Left kidney (tissue), 2 donors: ENCODE data around the gene DISP3. TPM values are rescaled to one million over a fixed set of nuclear protein-coding genes. Genes with fewer than 3 reads are reported as not detected.

Experiments
- DNase-seq: peaks from one replicate; pipeline ENCODE4 v3.0.0-alpha.2; 2013
- polyA plus RNA-seq: library from polyadenylated mRNA; unstranded; fragments of 120-200 nt; gene quantifications from one replicate; pipeline ENCODE4 v1.2.1, GENCODE V29; 2013; ENCODE audit not compliant: insufficient read length

Gene DISP3
- polyA plus RNA-seq, 1 donor = 1.3 TPM

DNA sequence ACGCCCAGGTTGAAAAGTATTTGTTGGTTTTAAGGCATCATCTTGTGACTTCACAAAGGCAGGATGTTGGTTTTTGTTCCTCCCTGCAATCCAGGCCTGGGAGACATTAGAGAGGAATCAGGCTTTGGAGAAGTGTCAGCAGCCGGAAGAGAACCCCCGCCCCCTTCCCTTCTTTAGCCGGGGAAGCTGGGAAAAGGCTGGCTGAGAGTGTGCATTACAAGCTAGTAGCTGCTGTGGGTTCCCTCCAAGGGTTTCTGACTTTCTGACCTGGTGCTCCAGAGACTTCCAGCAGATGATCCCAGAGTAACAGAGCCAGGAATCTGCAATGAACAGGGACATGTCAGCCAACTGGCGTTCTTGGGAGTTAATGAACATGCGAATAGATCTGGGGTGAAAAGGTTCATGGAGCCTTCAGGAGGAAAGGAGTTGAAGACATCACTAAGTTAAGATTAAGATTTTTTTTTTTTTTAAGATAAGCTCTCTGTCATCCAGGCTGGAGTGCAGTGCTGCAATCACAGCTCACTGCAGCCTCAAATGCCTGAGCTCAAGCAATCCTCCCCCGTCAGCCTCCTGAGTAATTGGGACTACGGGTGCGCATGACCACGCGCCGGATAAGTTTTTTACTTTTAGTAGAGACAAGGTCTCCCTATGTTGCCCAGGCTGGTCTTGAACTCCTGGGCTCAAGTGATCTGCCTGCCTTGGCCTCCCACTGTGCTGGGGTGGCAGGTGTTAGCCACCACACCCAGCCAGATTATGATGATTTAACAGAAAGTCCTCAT, 7.5 kb downstream of the DISP3 start:
- DNase-seq = no peak

- DNase-seq = no peak
Observed at GRCh38 chr1:11487196-11487751, 8.3 kb downstream of the DISP3 start.

DNA sequence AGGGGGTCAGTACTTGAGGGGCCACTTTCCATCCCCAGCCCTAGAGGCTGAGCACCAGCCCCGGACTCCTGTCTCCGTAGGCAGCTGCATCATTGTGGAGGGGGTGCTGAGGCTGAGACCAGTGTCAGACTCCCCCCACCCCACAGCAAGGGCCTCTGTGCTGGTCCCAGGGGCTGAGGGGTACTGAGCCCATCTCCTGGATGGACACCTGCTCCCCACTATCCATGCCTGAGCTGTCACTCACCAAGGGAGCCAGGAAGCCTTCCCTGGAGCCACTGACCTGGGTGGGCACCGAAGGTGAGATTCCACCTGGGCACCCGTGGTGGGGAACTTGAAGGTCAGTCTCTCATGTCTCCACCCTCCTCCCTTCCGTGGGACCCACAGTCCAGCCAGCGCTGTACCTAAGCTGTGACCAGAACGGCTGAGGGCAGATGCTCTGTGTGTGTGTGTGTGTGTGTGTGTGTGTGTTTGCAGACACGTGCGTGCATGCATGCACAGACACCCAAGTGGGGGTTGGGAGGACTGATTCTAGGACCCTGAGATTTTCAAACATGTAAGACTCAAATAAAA, 9.3 kb downstream of the DISP3 start:
- no peak for DNase-seq

DNA sequence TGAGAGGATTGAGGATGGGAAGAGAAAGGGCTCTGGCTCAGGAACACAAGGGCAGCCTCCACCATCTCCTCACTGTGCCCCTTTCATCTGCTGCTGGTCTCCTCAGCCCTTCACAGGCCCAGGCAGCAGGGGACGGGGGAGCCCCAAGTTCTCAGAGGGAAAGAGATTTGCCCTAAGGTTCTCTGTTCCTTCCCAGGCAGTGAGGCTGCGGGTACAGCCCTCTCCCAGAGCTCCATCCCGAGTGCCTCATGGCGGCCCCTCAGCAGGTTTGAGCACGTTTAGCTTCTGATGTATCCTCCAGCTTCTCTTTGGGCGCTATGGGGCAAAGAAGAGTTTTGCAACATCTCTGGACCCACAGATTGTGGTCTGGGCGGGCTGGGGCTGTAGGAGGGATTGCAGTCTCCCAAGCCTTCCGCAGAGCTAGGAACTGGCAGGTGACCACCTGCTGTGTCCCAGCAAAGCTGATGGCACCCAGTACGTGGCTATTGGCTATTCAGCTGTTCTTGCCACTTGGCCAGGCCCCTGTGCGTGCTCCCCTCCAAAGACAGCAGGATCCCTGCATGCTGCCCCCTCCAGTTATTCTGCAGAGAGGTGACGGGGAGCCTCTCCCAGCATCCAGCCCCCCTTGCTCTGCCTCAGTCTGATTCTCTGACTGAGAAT, 10.1 kb downstream of the DISP3 start:
- DNase-seq = no peak

GRCh38 chr1:11492235-11492634, 13.3 kb downstream of the DISP3 start:
- no peak for DNase-seq

DNA sequence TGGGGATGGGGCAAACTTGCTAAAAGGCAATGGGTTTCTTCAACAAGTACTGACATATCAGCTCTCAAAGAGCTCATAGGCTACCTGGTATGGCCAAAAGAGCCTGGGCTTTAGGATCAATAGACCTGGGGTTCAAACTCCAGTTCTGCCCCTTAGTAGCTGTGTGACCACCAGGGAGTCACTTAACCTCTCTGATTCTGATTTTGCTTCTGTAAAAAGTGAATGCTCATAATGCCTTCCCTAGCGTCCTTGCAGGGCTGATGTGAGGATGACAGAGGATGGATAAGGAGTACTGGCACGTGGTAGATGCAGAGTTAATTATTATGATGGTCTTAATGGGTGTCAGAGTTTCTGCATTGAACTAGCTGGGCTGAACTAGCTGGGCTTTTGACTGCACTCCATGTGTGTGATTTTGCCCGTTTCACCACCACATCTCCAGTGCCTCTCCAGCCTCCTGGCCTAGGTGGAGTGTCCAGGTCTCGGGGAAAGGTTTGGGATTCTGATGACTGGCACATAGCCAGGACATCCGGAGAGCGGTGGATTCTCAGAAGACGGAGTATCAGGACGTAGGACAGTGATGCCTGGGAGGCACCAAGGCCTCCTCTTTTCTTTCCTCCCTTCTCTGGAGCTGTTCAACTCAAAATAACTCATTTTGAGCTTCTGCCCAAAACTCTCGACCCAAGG, 15.2 kb downstream of the DISP3 start:
- DNase-seq = no peak

DNA sequence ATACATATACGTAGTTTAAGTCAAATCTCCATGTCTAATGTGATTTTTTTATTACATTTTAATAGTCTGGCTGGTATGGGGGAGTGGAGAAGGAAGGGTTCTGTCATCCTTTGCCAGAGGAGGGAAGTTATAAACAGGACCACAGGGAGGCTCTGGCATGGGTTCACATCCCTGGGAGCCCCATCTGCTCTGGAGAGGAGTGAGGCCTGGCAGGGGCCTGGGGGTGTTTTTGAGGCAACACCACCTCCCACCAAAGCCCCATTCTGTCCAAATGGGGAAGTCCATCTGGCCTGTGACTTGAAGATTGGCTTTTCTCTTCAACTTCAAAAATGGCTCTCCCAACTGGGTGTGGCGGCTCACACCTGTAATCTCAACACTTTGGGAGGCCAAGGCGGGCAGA, 15.8 kb downstream of the DISP3 start:
- no peak for DNase-seq

- no peak for DNase-seq
Observed at GRCh38 chr1:11495579-11495978, 16.6 kb downstream of the DISP3 start.

- DNase-seq = no peak
Observed at GRCh38 chr1:11496551-11497080, 17.7 kb downstream of the DISP3 start.

- no peak for DNase-seq
Observed at GRCh38 chr1:11498956-11499594, 20.1 kb downstream of the DISP3 start.

GRCh38 chr1:11499601-11500331, 20.8 kb downstream of the DISP3 start:
- DNase-seq = no peak

DNA sequence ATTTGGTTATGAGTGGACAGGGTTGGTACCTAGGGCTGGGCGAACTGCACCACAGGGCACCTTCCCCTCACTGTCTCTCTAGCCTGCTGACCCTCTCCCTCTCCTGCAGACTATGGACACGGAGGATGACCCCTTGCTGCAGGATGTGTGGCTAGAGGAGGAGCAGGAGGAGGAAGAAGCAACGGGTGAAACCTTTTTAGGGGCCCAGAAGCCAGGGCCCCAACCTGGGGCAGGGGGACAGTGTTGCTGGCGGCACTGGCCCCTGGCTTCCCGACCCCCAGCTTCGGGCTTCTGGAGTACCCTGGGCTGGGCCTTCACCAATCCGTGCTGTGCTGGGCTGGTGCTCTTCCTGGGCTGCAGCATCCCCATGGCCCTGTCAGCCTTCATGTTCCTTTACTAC, 21.9 kb downstream of the DISP3 start:
- DNase-seq = no peak

GRCh38 chr1:11501491-11501897, 22.5 kb downstream of the DISP3 start:
- DNase-seq = no peak

GRCh38 chr1:11501906-11502485, 23.0 kb downstream of the DISP3 start:
- DNase-seq = no peak

GRCh38 chr1:11502516-11502915, 23.6 kb downstream of the DISP3 start:
- DNase-seq = no peak

- no peak for DNase-seq
Observed at GRCh38 chr1:11504599-11504998, 25.6 kb downstream of the DISP3 start.

- no peak for DNase-seq
Observed at GRCh38 chr1:11505591-11506538, 26.9 kb downstream of the DISP3 start.

DNA sequence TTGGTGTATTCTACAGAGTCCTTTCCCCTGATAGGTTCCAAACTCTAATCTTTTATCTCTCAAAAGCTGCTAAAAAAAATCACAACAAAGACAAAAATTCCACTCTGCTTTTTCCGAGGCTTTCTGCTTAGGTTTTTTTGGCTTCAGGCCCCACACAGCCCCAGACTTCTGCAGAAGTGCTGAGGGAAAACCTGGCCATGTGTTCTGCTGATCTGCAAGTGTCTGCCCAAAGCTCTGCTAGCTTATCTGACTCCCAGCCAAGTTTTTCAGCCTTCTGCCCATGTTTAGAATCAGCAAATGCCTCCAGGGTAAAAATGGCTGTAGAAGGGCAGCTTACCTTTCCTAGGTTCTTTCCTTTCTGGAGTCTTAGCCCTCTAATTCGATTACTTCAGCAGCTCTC, 28.4 kb downstream of the DISP3 start:
- no peak for DNase-seq

DNA sequence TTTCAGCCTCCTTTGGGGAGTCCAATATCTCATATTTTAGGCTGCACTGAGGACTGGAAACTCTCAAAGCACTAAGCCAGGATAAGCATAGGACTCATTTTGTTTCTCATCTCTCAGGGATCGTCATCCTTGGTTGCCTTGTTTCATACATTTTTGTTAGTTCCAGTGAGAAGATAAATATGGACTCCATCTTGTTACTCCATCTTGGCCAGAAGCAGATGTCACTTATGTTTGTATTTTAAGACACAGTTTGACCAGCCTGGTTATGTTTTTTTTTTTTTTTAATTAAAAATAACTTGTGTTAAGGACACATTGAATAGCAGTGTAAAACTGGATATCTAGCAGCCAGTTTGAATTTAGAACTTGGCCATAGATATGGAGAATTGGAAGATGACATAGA, 34.7 kb downstream of the DISP3 start:
- DNase-seq = no peak

GRCh38 chr1:11514366-11514765, 35.4 kb downstream of the DISP3 start:
- no peak for DNase-seq
